ENCODE measurements around the gene ULK3.

DNA sequence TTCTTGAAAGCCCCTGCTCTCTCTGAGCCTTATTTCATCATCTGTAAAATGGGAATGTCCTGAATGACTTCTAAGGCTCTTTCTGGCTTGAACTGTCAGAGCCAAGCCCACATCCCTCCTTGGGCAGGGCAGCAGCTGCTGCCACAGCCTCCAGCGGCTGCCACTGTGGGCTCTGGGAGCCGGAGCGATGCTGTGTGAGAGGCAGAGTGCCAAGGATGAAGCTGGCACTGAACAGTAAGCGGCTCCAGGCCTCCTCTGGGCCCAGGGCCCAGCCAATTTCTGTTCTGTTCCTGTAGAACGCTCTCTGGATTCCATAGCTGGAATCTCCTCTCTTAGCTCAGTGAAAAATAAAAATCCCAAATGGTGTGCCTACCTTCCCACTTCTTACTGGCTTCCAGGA, 12.1 kb downstream of the ULK3 start:
- TF ChIP-seq, protein P1, sequence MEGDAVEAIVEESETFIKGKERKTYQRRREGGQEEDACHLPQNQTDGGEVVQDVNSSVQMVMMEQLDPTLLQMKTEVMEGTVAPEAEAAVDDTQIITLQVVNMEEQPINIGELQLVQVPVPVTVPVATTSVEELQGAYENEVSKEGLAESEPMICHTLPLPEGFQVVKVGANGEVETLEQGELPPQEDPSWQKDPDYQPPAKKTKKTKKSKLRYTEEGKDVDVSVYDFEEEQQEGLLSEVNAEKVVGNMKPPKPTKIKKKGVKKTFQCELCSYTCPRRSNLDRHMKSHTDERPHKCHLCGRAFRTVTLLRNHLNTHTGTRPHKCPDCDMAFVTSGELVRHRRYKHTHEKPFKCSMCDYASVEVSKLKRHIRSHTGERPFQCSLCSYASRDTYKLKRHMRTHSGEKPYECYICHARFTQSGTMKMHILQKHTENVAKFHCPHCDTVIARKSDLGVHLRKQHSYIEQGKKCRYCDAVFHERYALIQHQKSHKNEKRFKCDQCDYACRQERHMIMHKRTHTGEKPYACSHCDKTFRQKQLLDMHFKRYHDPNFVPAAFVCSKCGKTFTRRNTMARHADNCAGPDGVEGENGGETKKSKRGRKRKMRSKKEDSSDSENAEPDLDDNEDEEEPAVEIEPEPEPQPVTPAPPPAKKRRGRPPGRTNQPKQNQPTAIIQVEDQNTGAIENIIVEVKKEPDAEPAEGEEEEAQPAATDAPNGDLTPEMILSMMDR (IDR thresholded peaks at IDR 0.05), result no peak
- no peak for TF ChIP-seq POLR2AphosphoS5 (IDR thresholded peaks at IDR 0.05; ENCODE audit: insufficient read depth in 1 of 2, low read depth in 1 of 2)
- no peak for TF ChIP-seq POLR2A (IDR thresholded peaks at IDR 0.05)

Data from vagina (tissue), 2 donors.